Measurements from ENCODE around the gene ZSWIM8. TPM values are rescaled to one million over a fixed set of nuclear protein-coding genes. Genes with fewer than 3 reads are reported as not detected.

The ZSWIM8 gene
- total and polyA plus RNA-seq, 2 experiments from 2014 or later, result 101 to 103 TPM

DNA sequence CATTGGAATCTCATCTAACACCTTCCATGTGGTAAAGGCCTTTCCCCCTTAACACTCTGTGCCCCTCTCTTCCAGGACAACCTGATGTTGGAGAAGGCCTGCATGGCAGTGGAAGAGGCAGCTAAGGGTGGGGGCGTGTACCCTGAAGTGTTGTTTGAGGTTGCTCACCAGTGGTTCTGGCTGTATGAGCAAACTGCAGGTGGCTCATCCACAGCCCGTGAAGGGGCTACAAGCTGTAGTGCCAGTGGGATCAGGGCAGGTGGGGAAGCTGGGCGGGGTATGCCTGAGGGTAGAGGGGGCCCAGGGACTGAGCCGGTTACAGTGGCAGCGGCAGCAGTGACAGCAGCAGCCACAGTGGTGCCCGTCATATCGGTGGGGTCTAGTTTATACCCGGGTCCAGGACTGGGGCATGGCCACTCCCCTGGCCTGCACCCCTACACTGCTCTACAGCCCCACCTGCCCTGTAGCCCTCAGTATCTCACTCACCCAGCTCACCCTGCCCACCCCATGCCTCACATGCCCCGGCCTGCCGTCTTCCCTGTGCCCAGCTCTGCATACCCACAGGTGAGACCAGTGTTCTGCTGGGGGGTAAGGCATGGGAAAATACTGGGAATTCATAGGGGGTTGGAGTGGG lies 13.6 kb downstream of the ZSWIM8 start:
- DNase-seq (ENCODE audit: low spot score), result no peak
- WGBS (ENCODE audit: low lambda C conversion rate, missing lambda C conversion rate), result 94% methylated on average over 10 of the region's 10 CpGs

DNA sequence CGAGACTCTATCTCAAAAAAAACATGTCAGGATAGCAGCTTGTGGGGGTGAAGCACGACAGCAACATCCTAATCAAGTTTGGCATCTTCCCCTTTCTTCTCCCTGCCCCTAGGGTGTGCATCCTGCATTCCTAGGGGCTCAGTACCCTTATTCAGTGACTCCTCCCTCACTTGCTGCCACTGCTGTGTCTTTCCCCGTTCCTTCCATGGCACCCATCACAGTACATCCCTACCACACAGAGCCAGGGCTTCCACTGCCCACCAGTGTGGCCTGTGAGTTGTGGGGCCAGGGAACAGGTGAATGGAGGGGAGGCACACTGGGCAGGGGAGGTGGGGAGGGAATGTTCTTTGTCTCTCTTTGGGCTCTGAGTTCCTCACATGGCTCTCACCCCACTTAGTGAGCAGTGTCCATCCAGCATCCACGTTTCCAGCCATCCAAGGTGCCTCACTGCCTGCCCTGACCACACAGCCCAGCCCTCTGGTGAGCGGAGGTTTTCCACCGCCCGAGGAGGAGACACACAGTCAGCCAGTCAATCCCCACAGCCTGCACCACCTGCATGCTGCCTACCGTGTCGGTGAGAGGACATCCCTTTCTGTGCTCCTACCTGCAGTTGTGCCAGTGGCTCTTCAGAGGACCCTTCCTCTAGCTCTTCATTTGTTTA lies 14.6 kb downstream of the ZSWIM8 start:
- TF ChIP-seq EZH2phosphoT487 (IDR thresholded peaks at IDR 0.05; ENCODE audit: low read depth, severe bottlenecking, unreplicated experiment) (no peak), EZH2 (IDR thresholded peaks at IDR 0.05; ENCODE audit: borderline replicate concordance) (no peak)
- TF ChIP-seq, protein P1, sequence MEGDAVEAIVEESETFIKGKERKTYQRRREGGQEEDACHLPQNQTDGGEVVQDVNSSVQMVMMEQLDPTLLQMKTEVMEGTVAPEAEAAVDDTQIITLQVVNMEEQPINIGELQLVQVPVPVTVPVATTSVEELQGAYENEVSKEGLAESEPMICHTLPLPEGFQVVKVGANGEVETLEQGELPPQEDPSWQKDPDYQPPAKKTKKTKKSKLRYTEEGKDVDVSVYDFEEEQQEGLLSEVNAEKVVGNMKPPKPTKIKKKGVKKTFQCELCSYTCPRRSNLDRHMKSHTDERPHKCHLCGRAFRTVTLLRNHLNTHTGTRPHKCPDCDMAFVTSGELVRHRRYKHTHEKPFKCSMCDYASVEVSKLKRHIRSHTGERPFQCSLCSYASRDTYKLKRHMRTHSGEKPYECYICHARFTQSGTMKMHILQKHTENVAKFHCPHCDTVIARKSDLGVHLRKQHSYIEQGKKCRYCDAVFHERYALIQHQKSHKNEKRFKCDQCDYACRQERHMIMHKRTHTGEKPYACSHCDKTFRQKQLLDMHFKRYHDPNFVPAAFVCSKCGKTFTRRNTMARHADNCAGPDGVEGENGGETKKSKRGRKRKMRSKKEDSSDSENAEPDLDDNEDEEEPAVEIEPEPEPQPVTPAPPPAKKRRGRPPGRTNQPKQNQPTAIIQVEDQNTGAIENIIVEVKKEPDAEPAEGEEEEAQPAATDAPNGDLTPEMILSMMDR (IDR thresholded peaks at IDR 0.05; ENCODE audit: poor library complexity), result no peak
- no peaks in the 10 kb centered on the region for H3K79me2 ChIP-seq
- WGBS (ENCODE audit: low lambda C conversion rate, missing lambda C conversion rate), result 88% methylated on average over 9 of the region's 9 CpGs
- H3K4me3 ChIP-seq, result no peak overlapping the region
- H4K20me1 ChIP-seq (ENCODE audit: insufficient read depth, poor library complexity, severe bottlenecking), result no peaks in the 10 kb centered on the region
- no peak overlapping the region for H2AFZ ChIP-seq
- H3K36me3 ChIP-seq (replicated peaks; ENCODE audit: insufficient read depth, low read depth), result no peaks in the 10 kb centered on the region
- H3K4me1 ChIP-seq (ENCODE audit: insufficient read depth), result no peaks in the 10 kb centered on the region
- DNase-seq (ENCODE audit: low spot score), result no peak
- H3K27ac ChIP-seq, result no peak overlapping the region
- H3K4me2 ChIP-seq, result no peak overlapping the region
- H3K9me3 ChIP-seq (ENCODE audit: low read depth), result no peaks in the 10 kb centered on the region
- H3K9me2 ChIP-seq (replicated peaks; ENCODE audit: insufficient read depth), result no peaks in the 10 kb centered on the region
- no peaks in the 10 kb centered on the region for H3K27me3 ChIP-seq

More for the DNA sequence above, 13.6 kb downstream of the ZSWIM8 start:
- H2AFZ ChIP-seq, result no peak overlapping the region
- no peak overlapping the region for H3K4me3 ChIP-seq
- no peaks in the 10 kb centered on the region for H3K9me2 ChIP-seq (replicated peaks; ENCODE audit: insufficient read depth)
- no peak overlapping the region for H3K27ac ChIP-seq
- H3K4me1 ChIP-seq (ENCODE audit: insufficient read depth), result no peaks in the 10 kb centered on the region
- H4K20me1 ChIP-seq (ENCODE audit: insufficient read depth, poor library complexity, severe bottlenecking), result no peaks in the 10 kb centered on the region
- no peak for TF ChIP-seq EZH2phosphoT487 (IDR thresholded peaks at IDR 0.05; ENCODE audit: low read depth, severe bottlenecking, unreplicated experiment)
- TF ChIP-seq EZH2 (IDR thresholded peaks at IDR 0.05; ENCODE audit: borderline replicate concordance), result no peak
- TF ChIP-seq, protein P1 (IDR thresholded peaks at IDR 0.05; ENCODE audit: poor library complexity), result no peak
- no peaks in the 10 kb centered on the region for H3K36me3 ChIP-seq (replicated peaks; ENCODE audit: insufficient read depth, low read depth)
- no peaks in the 10 kb centered on the region for H3K9me3 ChIP-seq (ENCODE audit: low read depth)
- H3K79me2 ChIP-seq, result no peaks in the 10 kb centered on the region
- no peaks in the 10 kb centered on the region for H3K27me3 ChIP-seq
- no peak overlapping the region for H3K4me2 ChIP-seq

DNA sequence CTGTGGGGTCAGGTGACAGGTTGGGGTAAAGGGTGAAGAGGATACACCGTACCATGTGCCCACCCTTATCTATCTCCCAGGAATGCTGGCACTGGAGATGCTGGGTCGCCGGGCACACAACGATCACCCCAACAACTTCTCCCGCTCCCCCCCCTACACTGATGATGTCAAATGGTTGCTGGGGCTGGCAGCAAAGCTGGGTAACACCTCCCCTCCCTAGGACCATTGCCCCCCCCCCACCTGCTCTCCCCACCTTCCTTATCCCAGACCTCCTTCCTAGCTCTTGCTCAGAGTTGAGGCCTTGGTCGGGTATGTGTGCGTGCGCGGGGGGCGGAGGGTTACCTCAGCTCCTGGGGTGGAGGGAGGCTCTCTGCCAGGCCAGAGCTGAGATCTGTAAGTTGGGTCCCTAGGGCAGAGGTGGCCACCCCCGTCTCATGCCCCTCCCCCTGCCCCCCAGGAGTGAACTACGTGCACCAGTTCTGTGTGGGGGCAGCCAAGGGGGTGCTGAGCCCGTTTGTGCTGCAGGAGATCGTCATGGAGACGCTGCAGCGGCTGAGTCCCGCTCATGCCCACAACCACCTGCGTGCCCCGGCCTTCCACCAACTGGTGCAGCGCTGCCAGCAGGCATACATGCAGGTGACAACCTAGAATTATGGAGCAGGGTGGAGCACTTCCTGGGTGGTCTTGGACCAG lies 15.3 kb downstream of the ZSWIM8 start:
- TF ChIP-seq, protein P1 (IDR thresholded peaks at IDR 0.05; ENCODE audit: poor library complexity), result no peak
- TF ChIP-seq EZH2phosphoT487 (IDR thresholded peaks at IDR 0.05; ENCODE audit: low read depth, severe bottlenecking, unreplicated experiment), result no peak
- no peak for TF ChIP-seq EZH2 (IDR thresholded peaks at IDR 0.05; ENCODE audit: borderline replicate concordance)

More for the DNA sequence above, 15.3 kb downstream of the ZSWIM8 start:
- no peaks in the 10 kb centered on the region for H3K79me2 ChIP-seq
- H3K4me2 ChIP-seq, result no peak overlapping the region
- H3K27ac ChIP-seq, result no peak overlapping the region
- H2AFZ ChIP-seq, result no peak overlapping the region
- DNase-seq (ENCODE audit: low spot score), result no peak
- no peaks in the 10 kb centered on the region for H3K36me3 ChIP-seq (replicated peaks; ENCODE audit: insufficient read depth, low read depth)
- 91% methylated on average over 13 of the region's 20 CpGs for WGBS (ENCODE audit: low lambda C conversion rate, missing lambda C conversion rate)
- no peaks in the 10 kb centered on the region for H4K20me1 ChIP-seq (ENCODE audit: insufficient read depth, poor library complexity, severe bottlenecking)
- H3K9me2 ChIP-seq (replicated peaks; ENCODE audit: insufficient read depth), result no peaks in the 10 kb centered on the region
- H3K27me3 ChIP-seq, result no peaks in the 10 kb centered on the region
- no peak overlapping the region for H3K4me3 ChIP-seq
- no peaks in the 10 kb centered on the region for H3K4me1 ChIP-seq (ENCODE audit: insufficient read depth)
- H3K9me3 ChIP-seq (ENCODE audit: low read depth), result no peaks in the 10 kb centered on the region

Data from hepatocyte (in vitro differentiated cells).